Fibroblast of gingiva (primary cell): Measurements from ENCODE around the gene ZIC1.

Experiments
- DNase-seq: peaks from one replicate; pipeline ENCODE4 v3.0.0-alpha.2; 2011; ENCODE audit warnings: low read depth

ZIC1 gene

DNA sequence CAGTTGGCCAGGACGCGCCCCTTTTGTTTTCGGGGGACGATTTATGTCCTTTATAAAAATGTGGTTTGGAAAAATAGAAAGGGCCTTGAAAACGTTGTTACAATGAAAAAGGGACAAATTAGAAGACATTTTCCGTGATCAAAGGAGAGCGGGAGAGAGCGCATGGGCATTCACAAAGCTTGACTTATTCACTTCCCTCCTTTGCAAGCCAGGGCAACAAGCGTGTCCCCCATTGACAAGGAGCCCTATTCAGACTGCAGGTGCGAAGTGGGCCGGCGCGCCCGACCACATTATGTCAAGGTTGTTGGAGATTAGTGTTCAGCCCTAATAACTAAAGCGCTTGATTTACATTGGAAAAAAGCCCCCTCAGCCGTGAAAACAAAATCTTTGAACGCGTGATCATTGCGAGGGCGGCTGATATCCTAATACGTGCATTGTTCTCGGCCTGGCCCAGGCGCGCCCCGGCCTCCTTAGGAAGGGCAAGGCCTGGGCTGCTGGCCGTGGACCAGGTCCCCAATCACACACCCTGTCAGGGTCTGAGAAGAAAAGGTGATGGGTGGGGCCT lies 28.7 kb upstream of the ZIC1 start:
- no peak for DNase-seq

DNA sequence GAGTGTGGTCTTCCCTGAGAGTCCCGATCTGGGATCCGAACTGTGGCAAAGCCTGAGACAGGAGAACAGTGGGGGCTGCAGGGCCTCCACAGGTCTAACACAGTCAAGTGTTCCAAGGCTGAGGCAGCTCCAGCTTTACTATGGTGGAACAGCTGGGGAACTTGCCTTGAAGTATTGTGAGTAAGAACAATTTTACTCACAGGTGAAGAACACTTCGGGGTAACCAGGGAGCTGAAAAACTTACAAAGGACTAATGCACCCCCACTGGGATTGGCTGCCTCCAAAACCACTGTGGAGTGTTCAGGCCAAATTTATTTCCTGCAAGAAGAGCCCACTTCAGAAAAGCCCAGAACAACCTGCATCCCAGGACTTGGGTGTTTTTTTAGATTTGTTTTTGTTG lies 28.2 kb upstream of the ZIC1 start:
- DNase-seq: no peak

DNA sequence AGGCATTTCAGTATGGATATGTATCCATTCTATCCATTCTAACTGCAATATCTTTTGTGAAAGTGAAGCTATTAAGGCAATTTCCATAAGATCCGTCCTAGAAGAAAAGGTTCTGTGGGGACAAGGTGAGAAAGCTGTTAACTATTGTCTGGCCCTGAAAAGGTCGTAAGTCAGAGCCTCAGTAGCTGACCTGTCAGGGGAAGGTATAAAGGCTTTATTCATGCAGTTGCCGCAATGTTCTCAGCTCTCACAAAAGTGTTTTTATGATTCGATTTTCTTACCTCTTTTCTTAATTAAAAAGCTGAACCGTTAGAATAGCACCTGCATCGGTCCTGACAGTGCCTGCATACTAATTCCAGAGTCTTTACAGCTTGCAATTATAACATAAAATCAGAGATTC lies 27.6 kb upstream of the ZIC1 start:
- no peak for DNase-seq

DNA sequence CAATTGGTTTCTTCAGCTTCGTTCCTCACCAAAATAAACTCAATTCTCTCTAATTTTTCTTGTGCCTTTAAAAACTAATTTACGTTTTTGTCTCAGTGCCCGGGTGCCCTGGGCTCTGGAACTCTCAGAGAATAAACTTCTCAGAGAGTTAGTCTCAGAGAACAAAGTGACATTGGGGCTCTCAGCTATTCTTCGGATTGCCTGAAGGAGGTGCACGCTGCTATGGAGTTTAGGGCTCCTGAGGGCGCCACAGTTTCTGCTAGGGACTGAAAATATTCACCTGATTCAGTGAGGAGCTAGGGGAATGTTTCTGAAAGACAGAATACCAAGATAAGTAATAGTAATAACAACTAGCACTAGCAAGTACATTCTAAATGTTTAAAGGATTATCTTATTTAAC lies 25.5 kb upstream of the ZIC1 start:
- no peak for DNase-seq

DNA sequence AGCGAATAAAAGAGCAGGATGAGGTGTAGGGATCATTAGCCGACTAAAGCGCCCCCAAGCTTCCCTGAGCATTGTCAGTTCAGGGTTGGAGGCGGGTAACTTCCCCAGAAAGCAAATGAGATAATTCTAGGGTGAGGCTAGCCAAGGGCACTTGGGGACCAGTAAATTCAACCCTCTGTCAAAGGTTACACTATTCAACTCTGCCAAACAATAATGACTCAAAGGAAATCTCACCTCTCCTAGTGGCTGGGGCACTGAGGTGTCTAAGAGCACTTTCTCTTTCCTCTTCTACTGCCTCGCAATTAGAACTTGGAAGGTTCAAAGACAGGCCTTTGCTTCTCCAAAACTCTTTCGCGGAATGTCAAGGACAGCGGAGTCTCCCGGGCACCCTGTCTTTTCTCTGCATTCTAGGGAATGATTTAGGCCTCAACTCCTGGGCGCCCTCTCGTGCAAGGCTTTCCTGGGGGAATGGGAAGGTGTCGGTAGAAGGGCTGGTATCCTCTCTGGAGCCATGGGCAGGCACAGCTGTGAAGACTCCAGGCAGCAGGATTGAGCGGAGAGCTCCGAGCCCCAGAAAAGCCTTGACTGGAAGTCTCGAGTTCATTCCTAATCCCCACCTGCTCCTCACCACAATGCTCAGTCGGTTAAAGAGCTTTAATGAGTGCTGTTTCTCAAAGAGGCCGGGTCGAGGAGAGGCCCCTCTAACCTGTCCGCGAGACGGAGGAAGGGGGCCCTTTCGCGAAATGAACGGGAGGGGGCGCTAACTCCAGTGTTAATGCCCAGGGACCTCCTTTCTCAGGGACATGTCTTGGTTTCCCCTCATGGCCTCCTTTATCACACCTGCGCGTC lies 24.7 kb upstream of the ZIC1 start:
- no peak for DNase-seq

DNA sequence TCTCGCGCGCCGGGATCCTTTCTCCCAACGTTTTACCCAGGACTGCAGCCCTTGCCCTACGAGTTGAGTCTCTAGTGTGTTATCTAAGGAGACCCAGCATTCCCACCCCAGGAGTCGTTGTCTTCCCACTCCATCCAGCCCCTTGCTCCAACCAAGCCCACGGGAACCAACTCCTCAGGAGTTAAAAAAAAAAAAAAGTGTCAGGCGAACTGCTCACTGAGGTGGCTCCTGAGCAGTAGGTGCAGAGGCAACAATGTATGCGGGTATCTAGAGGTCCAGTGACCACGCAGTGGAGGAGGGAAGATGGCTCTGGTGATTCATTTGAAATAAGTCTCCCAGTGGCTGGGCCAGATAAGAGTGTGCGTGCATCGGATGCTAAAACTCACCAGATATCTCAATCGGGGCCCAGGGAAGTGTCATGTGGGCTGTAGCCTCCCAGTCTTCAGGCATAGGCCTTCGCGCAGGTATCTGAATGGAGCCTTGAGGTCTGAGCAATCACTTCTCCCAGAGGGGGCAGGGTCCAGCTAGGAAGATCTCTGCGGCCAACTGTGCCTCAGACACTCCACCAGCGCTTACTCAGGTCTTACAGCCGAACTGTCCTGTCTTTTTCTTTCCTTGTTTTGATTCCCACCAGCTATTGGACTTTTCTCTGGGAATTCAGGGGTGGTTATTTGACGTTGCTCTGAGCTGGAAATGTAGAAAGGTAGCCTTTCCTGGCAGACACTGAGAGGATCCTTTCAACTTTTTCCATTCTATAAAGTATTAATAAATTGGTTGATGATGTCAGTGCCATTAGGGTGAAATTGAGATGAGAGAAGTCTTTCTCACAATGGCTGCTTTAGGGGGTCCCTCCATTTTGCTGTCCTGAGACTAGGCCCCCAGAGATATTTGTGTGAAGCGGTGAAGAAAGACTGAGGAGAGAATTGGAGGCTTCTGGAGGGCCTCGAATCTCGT lies 23.8 kb upstream of the ZIC1 start:
- no peak for DNase-seq

DNA sequence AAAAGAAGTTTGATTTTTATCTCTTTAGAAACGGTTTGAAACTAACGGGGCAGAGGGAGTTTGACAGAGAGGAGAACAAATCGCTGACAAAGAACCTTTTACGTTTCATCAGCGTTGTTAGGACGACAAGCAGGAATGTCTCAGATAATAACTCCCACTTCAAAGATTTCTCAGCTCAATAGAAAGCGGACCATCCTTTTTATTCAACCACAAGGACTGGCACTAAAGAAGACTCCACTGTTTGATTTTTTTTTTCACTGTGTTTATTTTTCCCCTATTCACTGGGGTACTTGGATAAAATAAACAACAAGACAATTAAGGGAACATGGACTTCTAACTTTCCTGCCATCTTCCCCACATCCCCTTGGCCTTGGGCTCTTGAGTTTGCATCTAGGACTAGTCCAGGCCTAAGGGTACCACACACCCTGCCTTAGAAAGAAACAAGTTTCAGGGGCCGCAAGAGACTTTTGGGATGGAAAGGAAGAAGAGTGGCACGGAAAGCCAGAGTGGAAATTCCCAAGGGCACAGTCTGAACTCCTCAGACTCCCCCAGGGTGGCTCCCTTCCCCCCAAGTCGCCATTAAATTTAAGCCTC lies 21.8 kb upstream of the ZIC1 start:
- no peak for DNase-seq

DNA sequence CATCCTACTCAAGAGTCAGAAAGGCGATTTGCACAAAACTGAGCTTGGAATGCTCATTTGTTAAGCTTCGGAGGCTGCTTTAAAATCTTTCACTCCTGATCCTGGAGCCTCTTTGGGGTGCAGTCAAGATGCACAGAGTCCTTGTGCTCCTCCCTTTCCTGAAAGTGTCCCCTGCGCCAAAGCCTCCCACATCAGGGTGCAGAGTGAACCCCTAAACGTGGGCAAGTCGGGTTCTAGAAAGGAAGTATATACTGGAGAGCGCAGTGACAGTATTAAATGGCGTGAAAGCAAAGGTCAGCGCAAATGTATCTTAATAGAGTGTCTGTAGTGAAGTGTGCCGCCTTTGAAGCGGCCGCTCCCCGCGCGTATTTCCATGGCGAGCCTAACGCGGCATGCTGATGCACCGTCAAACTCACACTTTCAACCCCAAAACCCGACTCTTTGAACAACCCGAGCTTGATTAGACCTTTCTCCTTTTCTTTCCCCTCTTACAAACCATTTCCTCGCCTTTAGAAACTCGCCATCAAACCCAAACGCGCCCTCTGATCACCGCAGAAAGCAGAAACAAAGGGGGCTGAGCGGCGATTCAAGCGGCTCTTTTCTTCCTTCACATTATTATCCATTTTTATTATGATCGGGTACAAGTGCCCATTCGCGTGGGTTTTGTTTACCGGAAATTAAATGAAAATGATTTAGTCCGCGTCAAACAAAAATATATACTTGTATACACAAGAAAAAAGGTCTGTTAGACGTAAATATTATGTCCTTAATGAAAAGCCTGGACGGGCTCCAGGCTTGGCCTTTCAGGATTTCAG lies 21.1 kb upstream of the ZIC1 start:
- DNase-seq: no peak

DNA sequence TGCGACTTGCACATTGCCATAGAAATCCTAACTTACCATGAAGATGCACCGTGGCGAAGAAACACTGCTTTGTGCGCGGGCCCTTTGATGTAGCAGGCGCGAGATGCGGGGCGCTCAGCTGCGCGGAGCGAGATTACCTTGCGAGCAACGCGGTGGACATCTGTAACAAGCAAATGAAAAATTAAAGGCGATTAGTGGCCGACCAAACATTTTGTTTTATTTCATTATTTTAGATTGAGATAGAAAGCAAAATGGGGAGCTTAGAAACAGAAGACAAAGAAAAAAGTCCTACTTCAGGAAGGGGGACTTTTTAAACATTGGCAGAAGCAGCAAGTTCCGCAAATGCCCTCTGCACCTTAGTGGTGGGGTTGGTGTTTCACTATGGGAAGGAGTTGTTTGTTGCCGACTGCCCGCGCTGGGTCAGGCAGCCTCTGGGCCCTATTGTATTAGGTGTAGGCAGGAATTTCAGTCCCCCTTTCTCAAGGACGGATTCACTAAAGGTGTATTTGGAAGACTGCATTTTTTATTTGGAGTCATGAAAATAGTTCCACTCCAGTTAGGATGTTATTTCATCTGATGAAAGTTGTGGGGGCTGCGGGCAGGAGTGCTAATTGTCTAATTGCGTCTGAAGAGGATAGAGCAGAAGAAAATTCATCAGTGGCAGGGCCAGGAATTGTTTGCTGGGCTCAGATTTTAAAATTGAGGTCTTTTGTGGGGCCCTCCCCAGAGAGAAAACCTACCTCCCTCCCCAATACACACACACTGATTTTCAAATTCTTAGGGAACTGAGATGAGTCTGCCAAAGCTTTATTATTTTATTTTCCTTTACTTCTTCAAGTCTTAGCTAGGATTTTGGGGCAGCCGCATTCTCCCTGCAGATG lies 20.2 kb upstream of the ZIC1 start:
- no peak for DNase-seq

DNA sequence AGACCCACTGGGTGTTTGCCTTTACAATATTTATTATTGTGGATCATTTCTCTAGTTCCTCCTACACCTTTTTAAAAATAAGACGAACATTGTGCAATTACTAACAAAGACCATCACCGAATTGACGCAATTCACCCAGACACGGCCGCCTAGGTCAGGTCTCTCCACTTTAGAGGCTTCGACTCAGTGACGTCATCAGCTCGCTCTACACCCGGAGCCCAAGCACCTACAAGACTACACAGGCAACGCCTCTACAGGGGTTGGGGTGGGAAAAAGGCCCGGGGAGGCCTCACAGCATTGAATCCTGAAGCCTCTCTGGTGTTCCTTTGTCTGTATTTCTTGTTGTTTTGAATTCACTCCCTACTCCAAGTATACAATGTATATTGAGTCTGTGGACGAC lies 19.4 kb upstream of the ZIC1 start:
- no peak for DNase-seq

DNA sequence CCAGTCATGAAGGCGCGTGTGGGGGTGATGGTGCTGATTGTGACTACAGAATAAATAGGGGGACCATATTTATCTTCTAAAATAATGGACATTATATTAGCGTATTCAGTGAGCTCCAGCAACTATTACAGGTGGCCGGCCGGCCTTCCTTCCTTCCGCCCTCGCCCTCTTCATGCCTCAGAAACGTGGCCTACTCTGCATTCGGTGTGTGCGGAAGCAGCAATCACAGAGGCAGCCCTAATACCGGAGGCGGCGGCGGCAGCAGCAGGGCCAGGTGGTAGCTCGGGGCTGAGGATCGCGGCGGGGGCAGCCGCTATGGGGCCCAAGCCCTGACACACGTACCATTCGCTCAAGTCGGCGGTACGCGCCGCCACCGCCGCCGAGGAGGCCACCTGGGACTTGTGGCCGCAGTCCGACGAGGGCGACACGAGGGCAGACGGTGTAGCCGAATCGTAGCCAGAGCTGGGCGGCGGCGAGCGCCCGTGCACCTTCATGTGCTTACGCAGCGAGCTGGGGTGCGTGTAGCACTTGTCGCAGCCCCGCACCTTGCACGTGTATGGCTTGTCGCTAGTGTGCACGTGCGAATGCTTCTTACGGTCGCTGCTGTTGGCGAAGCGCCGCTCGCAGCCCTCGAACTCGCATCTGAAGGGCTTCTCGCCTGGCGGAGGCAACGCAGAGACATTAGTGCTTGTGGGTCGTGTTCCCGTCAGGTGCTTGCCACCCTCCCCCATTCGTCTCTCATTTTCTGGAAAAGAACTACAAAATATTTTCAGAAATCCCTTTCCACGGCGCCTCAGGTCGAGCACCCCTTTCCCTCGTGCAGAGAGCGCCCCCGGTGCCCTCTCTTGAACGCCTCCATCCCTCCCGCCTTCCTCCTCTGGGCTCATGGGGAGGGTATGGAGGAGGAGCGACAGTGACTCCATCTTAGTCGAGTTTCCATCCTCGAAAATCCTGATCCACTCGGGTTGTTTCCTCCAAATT lies 18.3 kb upstream of the ZIC1 start:
- no peak for DNase-seq

DNA sequence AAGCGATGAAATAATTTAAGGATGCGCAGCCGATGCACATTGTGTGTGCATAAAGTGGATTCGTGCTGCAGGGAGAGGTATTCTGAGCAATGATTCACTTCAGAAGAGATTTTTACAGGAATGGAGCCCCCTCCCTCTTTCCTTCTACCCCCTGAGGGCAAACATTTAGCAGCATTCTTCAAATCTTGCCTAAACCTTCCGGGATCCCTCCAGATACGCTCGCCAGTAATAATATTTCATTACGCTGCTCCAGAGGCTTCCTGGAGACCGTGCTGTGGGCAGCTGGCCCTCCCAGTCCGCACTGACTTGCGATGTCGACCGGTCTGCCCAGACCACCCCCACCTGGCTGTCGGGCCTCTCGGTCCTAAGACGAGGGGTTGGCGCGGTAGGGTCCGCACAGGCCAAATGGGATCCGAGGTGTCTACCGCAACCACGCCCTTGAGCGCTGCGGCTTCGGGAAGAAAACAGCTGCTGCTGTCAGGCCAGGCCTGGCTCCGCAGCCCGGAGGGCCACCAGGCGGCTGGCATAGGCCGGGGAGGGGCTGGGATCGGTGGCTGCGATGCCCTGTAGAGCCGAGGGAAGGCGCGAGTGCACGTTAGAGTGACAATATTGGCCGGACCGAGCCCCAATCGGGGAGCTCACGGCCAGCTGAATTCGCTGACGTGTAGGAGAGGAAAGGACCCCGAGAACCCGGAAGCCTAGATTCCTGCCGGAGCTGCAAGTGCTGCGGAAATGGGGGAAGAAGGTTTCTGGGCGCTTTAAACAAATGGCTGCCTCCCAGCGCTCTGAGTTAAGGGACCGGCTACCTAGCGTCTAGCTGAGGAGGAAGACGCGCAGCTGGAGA lies 17.2 kb upstream of the ZIC1 start:
- peak; percentile 14 for DNase-seq

DNA sequence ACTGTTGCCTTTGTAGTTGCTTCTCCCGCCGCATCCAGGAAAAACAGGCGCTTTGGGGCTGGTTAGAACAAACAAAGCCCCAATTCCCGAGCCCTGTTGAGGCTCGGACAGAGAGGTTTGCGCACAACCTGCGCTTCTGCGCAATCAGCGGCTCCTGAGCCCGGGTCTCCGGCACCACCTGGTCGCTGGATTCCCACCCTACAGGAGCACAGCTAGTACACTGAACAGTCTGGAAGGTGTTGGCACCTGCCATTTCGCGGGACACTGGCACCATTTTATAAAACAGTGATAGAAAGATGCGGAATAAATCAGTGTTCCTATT lies 16.6 kb upstream of the ZIC1 start:
- DNase-seq: no peak

DNA sequence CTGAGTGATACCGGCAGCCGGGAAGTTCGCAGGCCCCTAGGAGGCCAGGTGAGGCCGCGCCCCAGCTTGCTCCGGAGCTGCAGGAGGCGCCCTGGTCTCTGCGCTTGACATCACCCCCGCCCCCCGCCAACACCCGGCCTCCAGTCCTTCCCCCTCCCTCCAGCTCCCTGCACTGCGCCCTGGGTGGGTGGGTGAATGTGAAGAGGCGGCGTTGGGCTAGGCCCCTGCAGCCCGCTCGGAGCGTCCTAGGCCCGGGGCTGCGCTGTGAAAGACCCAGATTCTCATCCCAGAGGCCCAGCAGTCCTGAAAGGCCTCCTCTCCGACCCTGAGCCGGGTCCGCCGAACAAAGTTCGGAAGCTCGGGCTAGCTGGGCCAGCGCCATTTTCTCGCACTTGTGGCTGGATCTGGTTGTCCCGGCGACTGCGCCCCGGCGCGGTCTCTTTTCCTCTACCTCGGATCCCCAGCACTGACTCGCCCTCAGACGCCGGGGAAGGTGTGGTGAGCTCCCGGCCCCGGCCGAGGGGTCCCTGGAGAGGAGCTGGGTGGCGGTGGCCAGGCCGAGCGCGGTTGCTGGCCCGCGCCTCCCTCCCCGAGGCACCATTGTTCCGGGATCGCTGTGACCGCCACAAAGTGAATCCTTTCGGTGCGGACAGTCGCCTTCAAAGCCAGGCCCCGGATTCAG lies 15.8 kb upstream of the ZIC1 start:
- no peak for DNase-seq

DNA sequence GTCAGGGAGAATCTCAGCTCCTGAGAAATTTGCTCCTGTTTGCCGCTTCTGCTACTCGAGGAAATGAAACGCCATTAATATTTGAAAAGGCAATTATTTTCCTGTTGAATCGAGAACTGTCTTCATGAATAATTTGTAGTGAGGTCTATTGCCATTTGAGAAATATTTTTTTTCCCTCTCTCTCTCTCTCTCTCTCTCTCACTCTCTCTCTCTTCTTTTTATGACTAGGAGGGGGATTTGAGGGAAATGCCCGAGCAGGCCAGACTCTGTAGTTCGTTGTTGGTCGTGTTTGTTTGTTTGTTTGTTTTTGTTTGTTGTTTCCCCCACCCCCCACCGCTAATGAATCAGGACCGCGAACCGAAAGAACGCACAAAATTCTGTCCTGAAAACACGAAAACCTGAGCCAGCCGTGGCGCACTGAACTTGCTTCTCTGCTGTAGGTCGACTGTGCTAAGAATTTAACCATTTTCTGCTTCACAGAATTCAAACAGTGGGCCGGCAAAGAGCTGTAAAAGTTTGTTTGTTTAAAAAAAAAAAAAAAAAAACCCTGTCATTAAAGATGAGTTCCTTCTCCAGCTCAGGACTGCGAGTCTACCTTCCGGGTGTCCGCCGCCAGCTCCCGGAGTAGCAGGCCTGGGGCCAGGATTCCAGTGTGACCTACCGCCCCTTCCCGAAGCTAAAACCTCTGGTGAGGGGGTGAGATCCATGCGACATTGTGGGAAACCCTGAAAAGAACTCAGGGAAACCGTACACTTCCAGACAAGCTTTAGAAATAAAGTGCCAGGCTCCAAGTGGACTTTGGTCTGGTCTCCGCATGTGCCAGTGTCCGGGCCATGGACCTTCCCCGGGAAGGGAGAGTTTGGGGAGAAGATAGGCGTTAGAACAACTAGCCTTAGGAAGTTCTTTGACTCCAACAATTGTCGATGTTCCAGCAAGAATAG lies 15.0 kb upstream of the ZIC1 start:
- no peak for DNase-seq

DNA sequence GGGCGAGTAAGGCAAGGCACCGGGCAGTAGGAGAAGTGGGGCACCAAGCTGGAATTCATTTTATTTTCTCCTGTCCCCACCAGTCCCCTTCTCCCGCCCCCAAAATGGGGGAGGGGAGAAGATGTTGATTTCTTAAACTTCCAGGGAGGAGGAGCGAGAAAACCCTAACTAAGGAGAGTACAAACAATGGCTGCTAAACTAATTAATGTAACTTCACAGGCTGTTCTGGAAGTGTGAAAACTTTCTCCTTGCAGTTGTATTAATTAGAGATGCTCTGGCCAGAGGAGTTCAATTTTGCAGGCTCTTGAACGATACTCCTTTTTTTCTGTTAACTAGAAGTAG lies 14.3 kb upstream of the ZIC1 start:
- no peak for DNase-seq
